ENCODE data around the gene FOXB1. TPM values are rescaled to one million over a fixed set of nuclear protein-coding genes. Genes with fewer than 3 reads are reported as not detected.

Gene FOXB1
- total RNA-seq, 2 donors from 2014 or later, result not detected

DNA sequence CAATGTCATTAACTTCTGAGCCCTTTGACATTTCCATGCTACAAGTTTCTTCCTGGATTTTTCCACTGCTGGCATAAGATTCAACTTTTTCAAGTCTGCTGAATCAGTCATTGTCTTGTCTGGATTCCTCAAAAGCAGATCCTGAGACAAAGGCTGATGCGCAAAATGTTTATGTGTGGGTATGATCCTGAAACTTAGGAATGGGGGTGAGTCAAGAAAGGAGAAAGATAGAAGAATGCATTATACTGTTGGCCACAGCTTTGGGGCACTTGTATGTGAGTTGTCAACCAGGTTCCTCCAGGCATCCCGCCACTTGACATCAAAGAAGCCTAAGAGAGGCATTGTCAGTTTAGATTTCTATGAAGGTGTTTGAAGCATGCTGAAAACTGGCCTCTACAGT lies 50.4 kb downstream of the FOXB1 start:
- Histone ChIP-seq H3K4me1 (no peaks in the 10 kb centered on the region), H3K9me3 (peaks cover 0 to 18% of the 10 kb centered on the region in 2 donors), H3K36me3 (no peaks in the 10 kb centered on the region), H3K4me3 (no peak overlapping the region), H3K27ac (no peak overlapping the region), H3K27me3 (no peaks in the 10 kb centered on the region)
- TF ChIP-seq, protein P1, sequence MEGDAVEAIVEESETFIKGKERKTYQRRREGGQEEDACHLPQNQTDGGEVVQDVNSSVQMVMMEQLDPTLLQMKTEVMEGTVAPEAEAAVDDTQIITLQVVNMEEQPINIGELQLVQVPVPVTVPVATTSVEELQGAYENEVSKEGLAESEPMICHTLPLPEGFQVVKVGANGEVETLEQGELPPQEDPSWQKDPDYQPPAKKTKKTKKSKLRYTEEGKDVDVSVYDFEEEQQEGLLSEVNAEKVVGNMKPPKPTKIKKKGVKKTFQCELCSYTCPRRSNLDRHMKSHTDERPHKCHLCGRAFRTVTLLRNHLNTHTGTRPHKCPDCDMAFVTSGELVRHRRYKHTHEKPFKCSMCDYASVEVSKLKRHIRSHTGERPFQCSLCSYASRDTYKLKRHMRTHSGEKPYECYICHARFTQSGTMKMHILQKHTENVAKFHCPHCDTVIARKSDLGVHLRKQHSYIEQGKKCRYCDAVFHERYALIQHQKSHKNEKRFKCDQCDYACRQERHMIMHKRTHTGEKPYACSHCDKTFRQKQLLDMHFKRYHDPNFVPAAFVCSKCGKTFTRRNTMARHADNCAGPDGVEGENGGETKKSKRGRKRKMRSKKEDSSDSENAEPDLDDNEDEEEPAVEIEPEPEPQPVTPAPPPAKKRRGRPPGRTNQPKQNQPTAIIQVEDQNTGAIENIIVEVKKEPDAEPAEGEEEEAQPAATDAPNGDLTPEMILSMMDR (IDR thresholded peaks at IDR 0.05), result no peak
- no peak for DNase-seq (ENCODE audit: low spot score)

Data from right atrium auricular region (tissue), 2 donors.